ENCODE results near the gene CGB5.

DNA sequence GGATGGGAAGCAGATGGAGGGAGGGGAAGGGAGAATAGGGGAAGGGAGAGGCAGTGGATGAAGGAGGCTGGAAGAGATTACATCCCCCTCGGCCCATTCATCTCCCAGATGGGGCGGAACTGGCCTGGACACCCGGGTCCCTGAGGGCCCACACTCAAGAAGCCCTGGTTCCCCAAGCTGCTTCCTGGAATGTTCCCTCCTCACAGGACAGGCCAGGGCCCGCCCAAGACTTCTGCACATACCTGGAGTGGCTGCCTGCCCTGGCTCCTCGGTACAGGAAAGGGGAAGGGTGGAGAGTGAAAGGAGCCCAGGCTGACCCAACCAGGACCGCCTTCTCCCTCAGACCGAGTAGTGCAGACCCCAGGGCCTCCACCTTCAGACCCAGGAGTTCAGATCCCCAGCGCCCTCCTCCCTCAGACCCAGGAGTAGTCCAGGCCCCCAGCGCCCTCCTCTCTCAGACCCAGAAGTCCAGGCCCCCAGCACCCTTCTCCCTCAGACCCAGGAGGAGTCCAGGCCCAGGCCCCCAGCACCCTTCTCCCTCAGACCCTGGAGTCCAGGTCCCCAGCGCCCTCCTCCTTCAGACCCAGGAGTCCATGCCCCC is 20.5 kb downstream of the CGB5 start:
- TF ChIP-seq, protein P1, sequence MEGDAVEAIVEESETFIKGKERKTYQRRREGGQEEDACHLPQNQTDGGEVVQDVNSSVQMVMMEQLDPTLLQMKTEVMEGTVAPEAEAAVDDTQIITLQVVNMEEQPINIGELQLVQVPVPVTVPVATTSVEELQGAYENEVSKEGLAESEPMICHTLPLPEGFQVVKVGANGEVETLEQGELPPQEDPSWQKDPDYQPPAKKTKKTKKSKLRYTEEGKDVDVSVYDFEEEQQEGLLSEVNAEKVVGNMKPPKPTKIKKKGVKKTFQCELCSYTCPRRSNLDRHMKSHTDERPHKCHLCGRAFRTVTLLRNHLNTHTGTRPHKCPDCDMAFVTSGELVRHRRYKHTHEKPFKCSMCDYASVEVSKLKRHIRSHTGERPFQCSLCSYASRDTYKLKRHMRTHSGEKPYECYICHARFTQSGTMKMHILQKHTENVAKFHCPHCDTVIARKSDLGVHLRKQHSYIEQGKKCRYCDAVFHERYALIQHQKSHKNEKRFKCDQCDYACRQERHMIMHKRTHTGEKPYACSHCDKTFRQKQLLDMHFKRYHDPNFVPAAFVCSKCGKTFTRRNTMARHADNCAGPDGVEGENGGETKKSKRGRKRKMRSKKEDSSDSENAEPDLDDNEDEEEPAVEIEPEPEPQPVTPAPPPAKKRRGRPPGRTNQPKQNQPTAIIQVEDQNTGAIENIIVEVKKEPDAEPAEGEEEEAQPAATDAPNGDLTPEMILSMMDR (IDR thresholded peaks at IDR 0.05): no peak
- TF ChIP-seq POLR2A (IDR thresholded peaks at IDR 0.05): no peak
